GM23248 (cell line): ENCODE data around the gene SPACA7.

Experiments
- EZH2 ChIP-seq: fragments of 200-600 bp; sonication (generic); IDR thresholded peaks from 2 replicates; pipeline ENCODE4 v1.6.1; 2018; ENCODE audit warnings: antibody characterized with exemption, mild to moderate bottlenecking; ENCODE audit not compliant: insufficient read depth, poor library complexity, severe bottlenecking
- EZH2phosphoT487 ChIP-seq: fragments of 200-600 bp; sonication (generic); IDR thresholded peaks from 2 replicates; pipeline ENCODE4 v1.6.1; 2018; ENCODE audit warnings: antibody characterized with exemption, moderate library complexity, mild to moderate bottlenecking, low read depth; ENCODE audit not compliant: insufficient read depth

GRCh38 chr13:112374271-112374670, 1.9 kb upstream of the SPACA7 start:
- TF ChIP-seq EZH2 (no peak), EZH2phosphoT487 (no peak)
